Cardiac fibroblast (primary cell): ENCODE results near the gene ACTR6.

Experiments
- DNase-seq, 2 donors: peaks; one replicate each; pipeline versions ENCODE4 v3.0.0 to v3.0.0-alpha.2; 2010; ENCODE audit warnings: low read depth in 2 of 2
- H3K4me3 ChIP-seq, 2 donors: replicated peaks in 1 of 2; 1 replicate in 1 of 2; 2 replicates in 1 of 2; pipeline ENCODE4 v1.5.1; 2011; ENCODE audit warnings: low read depth in 2 of 2, low read length in 2 of 2, mild to moderate bottlenecking in 2 of 2, moderate library complexity in 1 of 2
- TF ChIP-seq, protein P1 (sequence below): IDR thresholded peaks from one replicate; pipeline ENCODE4 v1.5.1; 2011; ENCODE audit warnings: low read depth, mild to moderate bottlenecking, low read length, inconsistent platforms

Gene ACTR6

DNA sequence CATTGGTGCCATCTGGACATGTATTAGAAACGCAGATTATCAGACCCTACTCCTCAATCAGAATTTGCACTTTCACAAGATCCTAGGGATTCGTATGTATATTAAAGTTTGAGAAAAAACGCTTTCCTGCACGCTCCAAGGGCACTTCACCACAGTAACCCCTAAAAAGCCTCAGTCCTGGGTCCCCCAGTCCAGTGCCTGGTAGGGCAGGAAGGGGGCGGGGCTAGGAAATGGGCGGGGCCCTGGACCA, 65.9 kb downstream of the ACTR6 start:
- TF ChIP-seq, protein P1, sequence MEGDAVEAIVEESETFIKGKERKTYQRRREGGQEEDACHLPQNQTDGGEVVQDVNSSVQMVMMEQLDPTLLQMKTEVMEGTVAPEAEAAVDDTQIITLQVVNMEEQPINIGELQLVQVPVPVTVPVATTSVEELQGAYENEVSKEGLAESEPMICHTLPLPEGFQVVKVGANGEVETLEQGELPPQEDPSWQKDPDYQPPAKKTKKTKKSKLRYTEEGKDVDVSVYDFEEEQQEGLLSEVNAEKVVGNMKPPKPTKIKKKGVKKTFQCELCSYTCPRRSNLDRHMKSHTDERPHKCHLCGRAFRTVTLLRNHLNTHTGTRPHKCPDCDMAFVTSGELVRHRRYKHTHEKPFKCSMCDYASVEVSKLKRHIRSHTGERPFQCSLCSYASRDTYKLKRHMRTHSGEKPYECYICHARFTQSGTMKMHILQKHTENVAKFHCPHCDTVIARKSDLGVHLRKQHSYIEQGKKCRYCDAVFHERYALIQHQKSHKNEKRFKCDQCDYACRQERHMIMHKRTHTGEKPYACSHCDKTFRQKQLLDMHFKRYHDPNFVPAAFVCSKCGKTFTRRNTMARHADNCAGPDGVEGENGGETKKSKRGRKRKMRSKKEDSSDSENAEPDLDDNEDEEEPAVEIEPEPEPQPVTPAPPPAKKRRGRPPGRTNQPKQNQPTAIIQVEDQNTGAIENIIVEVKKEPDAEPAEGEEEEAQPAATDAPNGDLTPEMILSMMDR: no peak
- H3K4me3 ChIP-seq: peak overlapping the region; percentile 85 to 86
- DNase-seq: no peak

DNA sequence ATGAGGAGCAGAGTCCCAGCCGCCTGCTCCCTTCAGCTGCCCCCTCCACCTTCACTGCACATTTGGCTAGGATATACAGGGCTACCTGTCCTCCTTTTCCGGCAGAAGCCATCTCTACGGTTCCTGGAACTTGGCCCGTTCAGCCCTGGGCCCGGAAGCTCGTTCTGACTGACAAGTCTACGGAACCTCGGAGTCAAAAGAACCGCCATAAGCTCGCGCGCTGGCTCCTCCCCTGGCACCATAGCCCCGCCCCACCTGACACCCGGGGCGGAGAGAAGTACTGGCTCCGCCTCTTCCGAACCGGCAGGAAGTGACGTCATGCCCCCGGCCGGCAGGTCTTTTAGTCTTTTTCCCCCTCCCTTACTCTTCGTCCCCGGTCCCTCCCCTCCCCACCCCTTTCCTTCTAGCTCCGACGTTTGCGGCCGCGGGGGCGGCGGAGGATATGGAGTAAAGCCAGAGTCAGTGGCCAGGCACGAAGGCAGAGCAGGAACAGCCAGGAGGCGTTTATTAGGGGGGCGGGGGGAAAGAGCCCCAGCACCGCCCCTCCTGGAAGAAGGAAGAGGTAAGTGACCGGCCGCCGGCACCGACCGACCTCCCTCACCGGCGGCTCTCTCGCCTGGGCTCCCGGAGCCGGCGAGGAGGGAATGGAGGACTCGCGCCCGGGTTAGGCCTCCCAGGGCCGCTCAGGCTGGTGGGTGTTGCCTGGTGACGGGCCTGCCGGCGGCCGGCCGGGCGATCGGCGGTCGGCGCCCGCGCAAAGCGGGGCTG, 66.4 kb downstream of the ACTR6 start, which contains the start of the genes DEPDC4 and SCYL2:
DEPDC4 (minus strand) TSS at position 245 of the 768 bp plus-strand sequence; CDS start at position 242, 3 bp downstream.
SCYL2 (plus strand) TSS at position 343 of the 768 bp plus-strand sequence. CDS start 15,794 bp downstream, outside the sequence.
- TF ChIP-seq, protein P1: no peak
- peak within 1 kb of the TSS; percentile 85 to 86 for H3K4me3 ChIP-seq
- peak; percentile 99 for DNase-seq

DNA sequence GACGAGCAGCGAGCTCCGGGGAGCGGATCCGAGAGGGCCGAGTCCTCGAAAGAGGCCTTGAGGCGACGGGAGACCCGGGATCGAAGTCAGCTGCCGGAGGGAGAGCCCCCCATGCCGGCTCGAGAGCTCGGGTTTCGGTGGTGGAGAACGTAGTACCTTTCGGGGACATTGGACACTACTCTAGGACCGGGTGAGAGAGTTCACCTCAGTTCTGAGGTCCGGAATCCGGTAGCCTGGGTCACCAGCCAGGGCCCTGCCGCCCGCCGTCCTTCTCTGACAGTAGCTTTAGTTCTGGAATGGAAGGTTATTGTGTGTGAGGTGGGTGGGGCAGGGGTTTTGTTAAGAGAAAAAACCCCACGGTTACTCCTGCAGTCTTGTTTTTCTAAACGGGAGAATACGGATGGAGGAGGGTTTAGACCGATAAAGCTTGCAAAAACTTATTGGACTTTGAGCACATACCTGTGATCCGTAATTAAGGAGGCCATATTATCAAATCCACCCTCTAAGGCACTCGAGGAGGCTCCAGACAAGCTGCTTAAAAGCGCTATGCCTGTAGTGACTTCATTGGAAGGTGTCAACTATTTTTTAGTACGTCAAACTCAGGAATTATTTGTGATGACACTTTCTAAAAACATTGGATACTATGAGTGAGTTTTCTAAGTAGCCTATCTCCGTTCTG, 67.1 kb downstream of the ACTR6 start:
- H3K4me3 ChIP-seq: peak overlapping the region; percentile 85 to 86
- TF ChIP-seq, protein P1: no peak
- peak; percentile 51 to 52 for DNase-seq

DNA sequence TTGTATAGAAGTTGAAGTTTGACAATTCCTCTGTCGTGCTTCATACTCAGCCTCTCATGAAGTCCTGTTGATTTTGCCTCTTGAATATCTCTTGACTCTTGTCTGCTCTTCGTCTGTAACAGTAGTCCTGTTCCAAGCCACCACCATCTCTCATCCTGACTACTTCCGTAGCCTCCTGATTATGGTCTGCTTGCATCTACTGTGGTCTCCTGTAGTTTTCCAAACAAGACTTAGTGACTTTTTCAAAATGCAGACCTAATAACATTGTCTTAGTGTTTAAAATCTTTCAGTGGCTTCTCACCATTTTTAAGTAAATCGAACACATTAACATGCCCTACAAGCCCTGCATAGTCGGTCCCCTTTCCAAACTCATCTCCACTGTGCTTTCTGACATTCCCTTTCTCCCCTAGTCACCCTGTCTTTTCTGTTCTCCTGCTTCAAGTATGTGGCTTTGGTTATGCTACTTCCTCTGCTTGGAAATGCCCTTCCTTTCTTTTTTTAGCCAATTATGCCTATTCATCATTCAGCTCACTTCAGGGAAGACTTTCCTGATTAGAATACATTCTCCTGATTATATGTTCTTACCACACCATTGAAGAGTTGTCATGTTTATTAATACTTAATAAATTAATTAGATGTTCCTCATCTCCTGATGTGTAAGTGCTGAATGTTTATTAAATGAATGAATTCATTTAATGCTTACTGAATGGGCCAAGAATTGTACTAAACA, 68.4 kb downstream of the ACTR6 start:
- TF ChIP-seq, protein P1: no peak
- DNase-seq: peak; percentile 22 to 30
- peak overlapping the region; percentile 85 to 86 for H3K4me3 ChIP-seq

- H3K4me3 ChIP-seq: no peak overlapping the region
- no peak for DNase-seq
- TF ChIP-seq, protein P1: no peak
Measured at GRCh38 chr12:100273782-100274181, 73.2 kb downstream of the ACTR6 start.
